ENCODE results near the gene PIN1.
A peak's percentile ranks its signal among the peaks of the same experiment; 100 is the strongest.
"Not testable (repeated sequence)": the region's sequence is repeated elsewhere in the genome, so short reads cannot be mapped to it uniquely, and the experiment has no call there.

PIN1 gene

DNA sequence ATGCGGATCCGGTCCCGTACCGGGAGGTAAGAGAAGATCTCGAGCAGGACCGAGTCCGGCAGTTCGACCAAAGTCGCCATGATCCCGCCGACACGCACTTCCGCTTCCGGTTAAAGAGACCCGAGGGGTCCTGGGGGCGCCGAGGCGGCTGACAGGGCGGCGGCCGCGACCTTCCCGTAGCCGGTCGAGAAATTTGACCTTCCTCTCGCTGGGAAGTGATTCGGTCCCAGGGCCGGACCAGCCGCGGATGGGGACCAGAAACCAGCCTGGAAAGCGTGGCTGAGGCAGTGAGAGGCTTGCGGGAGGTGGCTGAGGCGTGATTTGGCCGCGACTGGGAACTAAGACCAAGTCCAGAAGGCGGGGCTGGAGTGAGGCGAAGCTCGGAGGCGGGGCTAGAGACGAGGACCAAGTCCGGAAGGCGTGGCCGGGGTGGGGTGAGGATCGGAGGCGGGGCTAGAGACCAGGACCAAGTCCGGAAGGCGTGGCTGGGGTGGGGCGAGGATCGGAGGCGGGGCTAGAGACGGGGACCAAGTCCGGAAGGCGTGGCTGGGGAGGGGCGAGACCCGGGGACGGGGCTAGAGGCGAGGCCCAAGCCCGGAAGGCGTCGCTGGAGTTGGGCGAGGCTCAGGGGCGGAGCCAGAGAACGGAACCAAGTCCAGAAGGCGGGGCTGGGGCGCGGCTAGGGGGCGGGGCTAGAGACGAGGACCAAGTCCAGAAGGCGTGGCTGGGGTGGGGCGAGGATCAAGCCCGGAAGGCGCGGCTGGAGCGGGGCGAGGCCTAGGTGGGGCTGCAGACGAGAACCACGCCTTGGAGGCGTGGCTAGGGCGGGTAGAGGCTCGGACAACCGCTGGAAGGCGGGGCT is 16.2 kb upstream of the PIN1 start, which contains the start of gene FBXL12:
Gene FBXL12 (minus strand): TSS at position 346 of the 862 bp plus-strand sequence. CDS start 266 bp downstream, at position 80.
- DNase-seq (ENCODE audit: low spot score) = peak; percentile 90

- DNase-seq (ENCODE audit: low spot score) = no peak
Observed at GRCh38 chr19:9819596-9819909, 15.6 kb upstream of the PIN1 start.

DNA sequence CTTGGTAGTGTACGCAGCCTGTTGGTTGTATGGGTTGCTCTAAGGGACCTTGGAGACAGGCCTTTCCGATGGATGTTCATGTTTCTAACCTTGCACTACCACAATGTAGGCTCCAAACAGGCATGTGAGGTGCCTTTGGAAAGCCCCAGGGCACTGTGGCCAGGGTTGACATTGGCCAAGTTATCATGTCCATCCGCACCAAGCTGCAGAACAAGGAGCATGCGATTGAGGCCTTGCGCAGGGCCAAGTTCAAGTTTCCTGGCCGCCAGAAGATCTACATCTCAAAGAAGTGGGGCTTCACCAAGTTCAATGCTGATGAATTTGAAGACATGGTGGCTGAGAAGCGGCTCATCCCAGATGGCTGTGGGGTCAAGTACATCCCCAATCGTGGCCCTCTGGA is 15.1 kb upstream of the PIN1 start:
- DNase-seq (ENCODE audit: low spot score) = not testable (repeated sequence)

DNA sequence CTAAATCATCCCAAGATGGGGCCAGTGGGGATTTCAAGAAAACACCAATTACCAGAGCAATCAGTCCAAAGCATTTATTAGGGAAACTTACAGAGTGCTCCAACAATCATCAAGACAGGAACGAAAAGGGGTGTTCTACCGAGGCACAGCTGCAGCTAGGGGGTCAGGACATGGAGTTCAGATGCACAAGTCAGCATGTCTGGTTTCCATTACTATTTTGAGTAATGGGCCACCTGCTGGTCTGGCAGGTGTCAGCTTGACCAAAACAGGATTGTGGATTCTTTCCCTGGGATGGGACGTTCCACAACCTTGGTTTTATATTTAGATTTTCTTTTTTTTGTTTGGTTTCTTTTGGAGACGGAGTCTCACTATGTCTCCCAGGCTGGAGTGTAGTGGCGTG is 11.3 kb upstream of the PIN1 start:
- no peak for DNase-seq (ENCODE audit: low spot score)

DNA sequence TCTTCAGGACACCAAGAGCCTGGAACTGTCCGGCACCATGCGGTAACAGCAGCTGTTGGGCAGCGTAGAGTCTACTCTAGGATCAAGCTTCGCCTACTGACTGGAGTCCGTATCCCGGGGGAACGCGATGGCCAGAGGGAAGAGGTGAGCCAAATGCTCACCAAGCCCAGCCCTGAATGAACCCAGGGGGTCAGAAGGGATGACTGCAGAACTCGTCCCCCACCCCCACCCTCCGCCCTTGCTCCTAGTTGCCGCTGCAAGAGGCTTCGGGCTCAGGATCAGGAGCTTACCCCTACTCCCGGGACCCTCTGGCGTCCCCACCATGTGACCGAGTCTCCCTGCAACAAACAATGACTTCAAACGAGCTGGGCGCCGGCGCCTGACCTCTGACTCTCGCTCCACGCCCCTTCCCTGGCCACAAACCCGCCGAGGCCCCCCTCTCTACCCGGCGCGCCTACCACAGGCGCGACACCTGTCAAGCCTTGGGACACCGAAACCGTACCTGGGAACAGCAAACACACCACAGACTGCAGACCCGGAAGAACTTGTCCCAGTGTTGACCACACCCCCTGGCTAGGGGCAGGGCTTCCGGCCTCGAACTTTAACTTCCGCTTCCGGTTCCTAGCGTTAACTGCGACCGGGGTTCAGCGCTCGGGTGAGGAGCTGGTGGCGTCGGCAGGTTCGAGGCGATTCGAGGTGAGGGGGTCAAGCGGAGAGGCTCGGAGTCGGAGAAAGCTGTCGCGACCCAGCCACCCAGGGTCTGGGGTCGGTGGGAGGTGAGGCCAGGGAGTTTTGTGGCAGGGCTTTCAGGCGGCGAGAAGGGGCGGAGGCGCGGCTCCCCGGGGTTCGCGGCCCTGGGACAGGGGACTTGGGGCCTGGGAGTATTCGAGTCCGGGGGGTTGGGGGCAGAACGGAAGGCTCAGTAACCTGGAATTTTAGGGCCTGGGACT is 7.6 kb upstream of the PIN1 start, which contains the start of gene UBL5:
Gene UBL5 (plus strand): TSS at position 630 of the 950 bp plus-strand sequence. CDS start 420 bp downstream, outside the sequence.
- DNase-seq (ENCODE audit: low spot score) = peak; percentile 93

- no peak for DNase-seq (ENCODE audit: low spot score)
Observed at GRCh38 chr19:9828551-9829063, 6.5 kb upstream of the PIN1 start.

DNA sequence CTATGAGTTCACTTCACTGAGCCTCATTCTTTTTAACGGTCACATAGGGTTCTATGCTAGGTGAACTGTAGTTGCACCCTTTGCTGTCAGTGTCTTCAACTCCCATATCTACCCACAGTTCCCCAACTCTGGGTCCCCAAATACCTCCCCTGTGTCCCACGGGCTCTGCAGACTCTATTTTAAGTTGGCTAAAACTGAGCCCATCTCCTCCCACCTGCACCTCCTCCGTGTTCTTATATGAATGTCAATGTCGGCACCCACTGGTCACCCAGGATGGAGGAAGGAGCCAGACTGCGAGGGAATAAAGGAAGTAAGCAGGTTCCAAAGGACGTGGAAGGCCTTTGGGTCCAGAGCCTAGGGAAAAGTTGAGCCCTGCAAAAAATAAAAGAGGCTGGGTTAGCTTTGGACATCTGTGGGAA is 802 bp upstream of the PIN1 start:
- no peak for DNase-seq (ENCODE audit: low spot score)

GRCh38 chr19:9835507-9835949 is 410 bp downstream of the PIN1 start:
- DNase-seq (ENCODE audit: low spot score) = no peak

DNA sequence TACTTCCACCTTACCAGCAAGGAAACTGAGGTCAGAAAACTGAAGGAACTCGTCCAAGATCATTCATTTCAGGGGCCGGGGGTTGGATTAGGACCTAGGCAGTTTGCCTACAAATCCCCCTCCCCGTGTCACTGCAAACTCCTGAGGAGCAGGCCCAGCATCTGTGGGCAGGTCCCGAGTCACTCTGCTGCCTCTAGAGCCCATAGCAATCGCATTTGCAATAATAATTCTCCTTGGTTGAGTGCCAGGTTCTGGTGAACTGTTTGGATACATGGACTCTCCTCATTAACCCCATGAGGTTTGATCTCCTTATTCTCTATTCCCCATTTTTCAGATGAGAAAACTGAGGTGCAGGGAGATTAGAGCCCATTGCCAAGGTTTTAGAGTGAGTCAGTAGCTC is 903 bp downstream of the PIN1 start:
- no peak for DNase-seq (ENCODE audit: low spot score)

DNA sequence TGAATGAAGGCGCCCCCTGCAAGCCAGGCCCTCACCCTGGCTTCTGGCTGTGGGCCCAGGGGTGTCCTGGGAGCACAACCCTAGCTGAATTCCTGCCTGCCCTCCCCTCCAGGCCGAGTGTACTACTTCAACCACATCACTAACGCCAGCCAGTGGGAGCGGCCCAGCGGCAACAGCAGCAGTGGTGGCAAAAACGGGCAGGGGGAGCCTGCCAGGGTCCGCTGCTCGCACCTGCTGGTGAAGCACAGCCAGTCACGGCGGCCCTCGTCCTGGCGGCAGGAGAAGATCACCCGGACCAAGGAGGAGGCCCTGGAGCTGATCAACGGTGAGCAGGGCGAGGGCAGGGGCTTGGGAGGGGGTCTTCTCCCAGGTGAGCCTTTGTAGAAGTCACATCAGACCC is 3.2 kb downstream of the PIN1 start:
- DNase-seq (ENCODE audit: low spot score) = no peak

DNA sequence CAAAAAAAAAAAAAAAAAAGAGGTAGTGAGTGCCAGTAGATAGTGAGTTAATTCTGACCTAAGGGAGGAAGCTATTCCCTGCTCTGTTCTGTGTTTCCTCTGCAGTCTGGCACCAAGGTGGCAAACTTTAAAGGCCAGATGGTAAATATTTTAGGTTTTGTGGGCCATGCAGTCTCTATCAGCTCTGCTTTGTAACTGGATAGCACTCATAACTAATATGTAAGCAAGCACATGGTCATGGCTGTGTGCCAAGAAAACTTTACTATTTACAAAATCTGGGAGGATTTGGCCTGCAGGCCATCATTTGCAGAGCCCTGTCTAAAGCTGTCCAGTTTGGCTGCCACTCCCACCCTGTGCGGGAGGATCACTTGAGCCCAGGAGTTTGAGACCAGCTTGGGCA is 4.3 kb downstream of the PIN1 start:
- DNase-seq (ENCODE audit: low spot score) = no peak

- DNase-seq (ENCODE audit: low spot score) = no peak
Observed at GRCh38 chr19:9842834-9843625, 7.9 kb downstream of the PIN1 start.

DNA sequence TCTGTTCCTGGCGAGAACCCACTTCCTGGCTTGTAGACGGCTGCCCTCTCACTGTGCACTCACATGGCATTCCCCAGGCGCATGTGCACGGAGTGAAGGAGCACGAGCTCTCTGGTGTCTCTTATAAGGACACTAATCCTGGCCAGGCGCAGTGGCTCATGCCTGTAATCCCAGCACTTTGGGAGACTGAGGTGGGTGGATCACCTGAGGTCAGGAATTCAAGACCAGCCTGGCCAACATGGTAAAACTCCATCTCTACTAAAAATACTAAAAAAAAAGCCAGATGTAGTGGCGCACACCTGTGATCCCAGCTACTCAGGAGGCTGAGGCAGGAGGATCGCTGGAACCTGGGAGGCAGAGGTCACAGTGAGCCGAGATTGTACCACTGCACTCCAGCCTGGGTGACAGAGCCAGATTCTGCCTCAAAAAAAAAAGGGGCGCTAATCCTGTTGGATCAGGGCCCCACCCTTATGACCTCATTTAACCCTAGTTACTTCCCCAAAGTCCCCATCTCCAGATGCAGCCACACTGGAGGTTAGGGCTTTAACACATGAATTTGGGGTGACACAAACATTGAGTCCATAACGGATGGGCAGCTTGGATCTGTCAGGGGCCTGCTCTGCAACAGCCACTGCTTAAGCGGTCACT is 8.6 kb downstream of the PIN1 start:
- DNase-seq (ENCODE audit: low spot score) = not testable (repeated sequence)

GRCh38 chr19:9847087-9847671 is 12.1 kb downstream of the PIN1 start:
- peak; percentile 85 for DNase-seq (ENCODE audit: low spot score)

- peak; percentile 86 for DNase-seq (ENCODE audit: low spot score)
Observed at GRCh38 chr19:9848060-9848459, 12.9 kb downstream of the PIN1 start.

GRCh38 chr19:9848762-9849161 is 13.6 kb downstream of the PIN1 start:
- DNase-seq (ENCODE audit: low spot score) = no peak

DNA sequence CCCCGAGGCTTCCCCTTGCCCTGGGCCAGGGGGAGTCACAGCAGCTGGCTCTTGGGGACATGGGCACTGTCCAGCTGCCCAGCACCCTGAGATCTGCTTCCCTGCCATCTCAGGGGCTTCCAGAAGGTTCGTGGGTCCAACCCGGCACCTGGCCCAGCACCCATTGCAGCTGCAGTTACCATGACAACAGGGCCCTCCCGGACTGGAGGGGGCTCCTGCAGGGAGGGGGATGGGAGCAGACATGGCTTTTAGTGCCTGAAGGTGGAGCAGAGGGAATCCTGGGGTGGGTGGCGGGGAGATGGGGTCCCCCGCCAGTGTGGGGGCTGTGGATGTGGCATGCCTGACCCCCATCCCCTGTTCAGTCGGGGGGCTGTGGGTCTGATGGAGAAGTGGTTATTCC is 14.7 kb downstream of the PIN1 start:
- DNase-seq (ENCODE audit: low spot score) = no peak

DNA sequence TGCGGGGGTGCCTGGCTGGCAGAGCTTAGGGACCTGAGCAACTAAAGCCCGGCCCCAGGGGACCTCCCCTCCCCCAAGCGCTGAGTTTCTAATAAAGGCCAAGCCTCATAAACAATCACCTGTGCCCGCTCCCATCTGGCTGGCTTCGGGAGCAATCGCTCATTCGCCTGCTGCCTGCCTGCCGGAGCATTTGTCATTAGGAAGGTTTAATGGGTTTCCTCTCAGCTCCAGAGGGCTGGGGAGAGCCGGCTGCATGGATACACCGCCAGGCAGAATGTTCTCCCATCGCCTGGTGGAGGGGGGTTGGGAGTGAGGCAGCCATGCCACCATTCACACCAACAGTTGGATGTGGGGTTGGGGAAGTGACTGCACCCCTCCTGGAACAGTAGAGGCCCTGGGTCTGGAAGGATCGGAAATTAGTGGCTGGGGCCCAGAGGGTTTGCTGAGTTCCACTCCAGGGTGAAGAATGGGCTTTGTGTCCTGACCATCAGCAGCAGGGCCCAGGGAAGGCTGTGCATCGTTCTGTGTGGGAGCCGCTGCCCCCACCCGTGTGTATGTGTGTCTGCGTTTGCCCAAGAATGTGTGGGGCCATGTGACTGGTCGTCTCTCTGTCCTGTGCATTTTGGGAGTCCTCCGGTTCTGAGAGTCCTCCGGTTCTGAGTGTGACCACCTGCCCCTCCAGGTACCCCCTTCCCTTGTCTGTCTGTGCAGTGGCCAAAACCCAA is 15.3 kb downstream of the PIN1 start:
- DNase-seq (ENCODE audit: low spot score) = no peak

DNA sequence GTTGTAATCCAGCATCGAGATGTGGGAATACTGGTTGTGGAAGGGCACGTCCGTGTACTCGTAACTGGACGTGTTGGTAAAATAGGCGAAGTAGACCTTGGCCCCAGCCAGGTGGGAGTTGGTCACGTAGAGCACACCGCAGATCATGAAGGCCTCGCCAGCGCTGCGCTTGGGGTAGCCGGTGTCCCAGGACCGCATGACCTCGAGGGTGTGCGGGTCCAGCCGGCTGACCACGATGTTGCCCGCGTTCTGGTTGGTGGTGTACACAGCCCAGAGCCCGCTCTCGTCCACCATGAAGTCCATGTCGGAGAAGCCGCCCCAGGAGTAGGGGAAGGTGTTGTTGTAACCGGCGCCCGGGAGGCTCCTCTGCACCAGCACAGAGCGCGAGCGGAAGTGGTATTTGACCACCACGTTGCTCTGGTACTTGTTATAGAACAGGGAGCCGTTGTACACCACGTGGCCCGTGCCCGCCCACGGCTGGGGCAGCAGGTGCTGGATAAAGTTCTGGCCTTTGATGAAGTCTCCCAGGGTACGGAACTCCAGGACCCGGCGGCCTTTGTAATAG is 19.2 kb downstream of the PIN1 start:
- DNase-seq (ENCODE audit: low spot score) = no peak

GRCh38 chr19:9856609-9857008 is 21.5 kb downstream of the PIN1 start:
- DNase-seq (ENCODE audit: low spot score) = no peak
